ENCODE results near the gene NFKBIA.
"Not testable (repeated sequence)": the region's sequence is repeated elsewhere in the genome, so short reads cannot be mapped to it uniquely, and the experiment has no call there.

NFKBIA gene

DNA sequence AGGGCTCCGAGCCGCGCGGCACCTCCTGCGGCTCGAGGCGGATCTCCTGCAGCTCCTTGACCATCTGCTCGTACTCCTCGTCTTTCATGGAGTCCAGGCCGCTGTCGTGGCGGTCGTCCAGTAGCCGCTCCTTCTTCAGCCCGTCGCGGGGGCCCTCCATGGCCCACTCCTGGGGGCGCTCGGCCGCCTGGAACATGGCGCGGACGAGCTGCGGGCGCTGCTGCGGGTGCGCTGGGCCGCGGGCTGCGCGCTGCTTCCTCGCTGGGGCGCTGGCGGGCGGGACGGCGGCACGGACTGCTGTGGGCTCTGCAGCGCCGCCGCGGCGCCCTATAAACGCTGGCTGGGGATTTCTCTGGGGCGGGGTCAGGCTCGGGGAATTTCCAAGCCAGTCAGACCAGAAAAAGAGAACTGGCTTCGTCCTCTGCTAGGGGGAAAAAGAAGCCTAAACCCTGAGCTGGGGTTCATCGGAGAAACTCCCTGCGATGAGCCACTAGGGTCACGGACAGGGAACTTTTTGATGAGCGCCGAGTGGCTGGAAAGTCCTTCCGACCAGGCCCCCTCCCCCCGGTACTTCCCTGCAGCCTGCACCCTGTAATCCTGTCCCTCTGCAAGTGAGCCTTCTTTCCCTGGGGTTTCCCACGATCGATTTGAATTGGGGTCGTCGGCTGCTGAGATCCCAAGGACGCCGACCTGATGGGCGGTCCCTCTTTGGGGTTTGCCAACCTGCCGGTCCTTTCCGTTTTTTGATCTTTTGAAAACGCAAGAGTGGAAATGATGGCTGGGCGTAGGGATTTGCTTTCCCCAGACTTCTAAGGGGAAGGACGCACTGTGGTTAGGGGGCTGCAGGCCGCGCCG is at the start of gene NFKBIA:
TSS of gene NFKBIA (minus strand) at position 301 of the 855 bp plus-strand sequence. CDS start at position 196, 105 bp downstream.
- peak; percentile 57 for DNase-seq

GRCh38 chr14:35446450-35446849 is 41.9 kb upstream of the NFKBIA start:
- DNase-seq = no peak

DNA sequence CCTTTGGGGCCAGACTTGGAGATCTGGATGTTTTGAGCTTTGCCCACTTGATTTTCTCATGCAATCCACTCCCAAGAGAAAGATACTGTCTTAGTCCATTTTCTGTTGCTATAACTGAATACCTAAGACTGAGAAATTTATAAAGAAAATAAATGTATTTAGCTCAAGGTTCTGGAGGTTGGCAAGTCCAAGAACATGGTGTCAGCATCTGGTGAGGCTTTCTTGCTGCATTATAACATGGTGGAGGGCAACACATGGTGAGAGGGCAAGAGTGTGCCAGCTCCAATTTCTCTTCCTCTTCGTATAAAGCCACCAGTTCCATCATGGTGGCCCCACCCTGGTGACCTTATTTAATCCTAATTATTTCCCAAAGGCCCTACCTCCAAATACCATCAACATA is 39.6 kb upstream of the NFKBIA start:
- DNase-seq = no peak

- DNase-seq = no peak
Observed at GRCh38 chr14:35441160-35441559, 36.6 kb upstream of the NFKBIA start.

DNA sequence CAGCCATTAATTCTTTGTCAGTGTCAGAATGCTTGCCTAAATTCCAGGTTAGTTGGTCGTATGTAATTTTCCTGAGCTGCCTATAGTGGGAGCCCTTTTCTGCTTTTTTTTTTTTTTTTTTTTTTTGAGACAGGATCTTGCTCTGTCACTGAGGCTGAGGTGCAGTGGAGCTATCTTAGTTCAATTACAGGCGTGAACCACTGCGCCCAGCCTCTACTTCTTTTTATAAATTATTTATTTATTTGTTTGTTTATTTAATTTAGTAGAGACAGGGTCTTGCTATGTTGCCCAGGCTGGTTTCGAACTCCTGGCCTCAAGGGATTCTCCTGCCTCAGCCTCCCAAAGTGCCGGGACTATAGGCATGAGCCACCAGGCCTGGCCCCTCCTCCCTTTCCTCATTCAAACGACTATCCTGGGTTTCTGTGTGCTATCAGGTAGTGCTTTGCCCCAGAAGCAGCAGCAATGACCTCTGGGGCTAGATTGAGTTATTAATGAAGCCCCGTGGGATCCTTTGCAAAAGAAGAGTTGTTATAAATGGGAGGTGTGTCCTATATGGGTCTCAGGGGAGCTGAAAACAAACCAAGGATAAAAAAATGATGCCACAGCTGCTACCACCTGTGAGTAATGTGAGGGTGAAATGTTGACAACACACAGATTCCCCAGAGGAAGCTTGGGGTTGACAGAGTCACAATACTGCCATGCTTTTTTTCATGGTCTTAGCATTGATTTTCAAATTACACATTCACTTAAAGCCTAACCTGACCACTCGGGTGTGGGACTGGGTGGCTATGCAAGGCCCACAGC is 34.6 kb upstream of the NFKBIA start:
- DNase-seq = no peak

DNA sequence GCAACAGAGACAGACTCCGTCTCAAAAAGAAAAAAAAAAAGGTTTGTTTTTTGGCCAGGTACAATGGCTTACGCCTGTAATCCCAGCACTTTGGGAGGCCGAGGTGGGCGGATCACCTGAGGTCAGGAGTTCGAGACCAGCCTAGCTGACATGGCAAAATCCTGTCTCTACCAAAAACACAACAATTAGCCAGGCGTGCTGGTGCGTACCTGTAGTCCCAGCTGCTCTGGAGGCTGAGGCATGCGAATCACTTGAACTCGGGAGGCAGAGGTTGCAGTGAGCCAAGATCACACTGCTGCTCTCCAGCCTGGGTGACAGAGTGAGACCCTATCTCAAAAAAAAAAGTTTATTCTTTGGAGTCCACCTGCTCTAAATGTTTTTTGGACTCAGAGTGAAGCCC is 33.9 kb upstream of the NFKBIA start:
- DNase-seq = not testable (repeated sequence)

- no peak for DNase-seq
Observed at GRCh38 chr14:35435177-35435576, 30.6 kb upstream of the NFKBIA start.

- no peak for DNase-seq
Observed at GRCh38 chr14:35433826-35434225, 29.3 kb upstream of the NFKBIA start.

DNA sequence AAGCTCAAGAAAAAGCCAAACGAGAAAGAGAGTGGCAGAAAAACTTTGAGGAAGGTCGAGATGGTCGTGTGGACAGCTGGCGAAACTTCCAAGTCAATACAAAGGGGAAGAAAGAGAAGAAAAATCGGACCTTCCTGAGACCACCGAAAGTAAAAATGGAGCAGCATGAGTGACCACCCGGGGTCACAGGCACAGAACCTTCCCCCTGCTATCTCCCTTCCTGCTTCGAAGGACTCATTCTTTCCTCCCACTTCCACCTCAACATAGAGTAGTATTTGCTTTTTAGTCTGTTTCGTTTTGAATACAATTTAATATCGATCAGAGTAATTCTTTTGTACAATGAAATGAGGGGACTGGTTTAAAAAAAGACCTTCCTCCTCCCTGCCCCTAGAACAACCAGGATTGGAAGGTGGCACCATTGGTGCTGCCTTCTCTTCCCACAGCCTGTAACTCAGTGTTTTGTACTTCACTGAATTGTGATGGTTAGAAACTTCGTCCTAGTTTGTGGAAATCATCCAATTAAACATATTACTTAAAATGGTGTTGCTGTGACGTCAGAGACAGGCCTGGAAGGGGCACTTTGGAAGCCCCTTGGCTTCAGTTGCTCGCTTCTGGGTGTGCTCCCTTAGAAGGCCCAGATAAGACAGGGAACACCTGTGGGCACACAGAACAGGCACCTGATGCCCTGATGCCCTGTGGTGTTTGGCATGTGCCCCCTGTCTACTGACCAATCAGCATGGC is 26.1 kb upstream of the NFKBIA start:
- no peak for DNase-seq

- DNase-seq = no peak
Observed at GRCh38 chr14:35429951-35430350, 25.4 kb upstream of the NFKBIA start.

- DNase-seq = no peak
Observed at GRCh38 chr14:35425850-35426249, 21.3 kb upstream of the NFKBIA start.

GRCh38 chr14:35423621-35424020 is 19.1 kb upstream of the NFKBIA start:
- no peak for DNase-seq

DNA sequence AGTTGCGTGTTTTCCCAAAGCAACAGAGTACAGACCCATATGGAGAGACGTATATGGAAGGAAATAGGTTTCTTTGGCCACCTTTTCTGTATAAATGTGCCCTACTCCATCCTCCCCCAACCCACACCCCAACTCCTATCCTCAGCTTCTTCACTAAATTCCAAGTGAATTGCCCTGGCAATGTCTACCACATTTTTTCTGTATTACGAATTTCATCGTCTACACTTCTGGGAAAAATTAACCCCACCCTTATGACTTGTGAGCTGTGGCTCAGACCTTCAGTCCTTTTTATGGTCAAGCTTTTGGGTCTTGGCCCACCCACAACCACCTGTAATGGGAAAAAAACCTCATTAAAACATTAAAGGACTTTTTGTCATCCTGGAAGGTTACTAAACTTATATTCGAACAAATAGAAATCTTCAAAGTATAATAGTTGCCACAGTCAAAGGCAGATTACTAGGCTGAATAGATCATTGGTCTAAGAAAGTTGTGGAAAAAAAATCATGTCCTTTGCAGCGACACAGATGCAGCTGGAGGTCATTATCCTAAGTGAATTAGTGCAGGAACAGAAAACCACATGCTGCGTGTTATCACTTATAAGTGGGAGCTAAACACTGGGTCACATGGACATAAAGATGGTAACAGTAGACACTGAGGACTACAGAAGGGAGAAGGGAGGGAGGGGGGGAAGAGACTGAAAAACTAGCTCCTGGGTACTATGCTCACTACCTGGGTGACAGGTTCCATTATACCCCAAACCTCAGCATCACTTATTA is 15.7 kb upstream of the NFKBIA start:
- DNase-seq = no peak

DNA sequence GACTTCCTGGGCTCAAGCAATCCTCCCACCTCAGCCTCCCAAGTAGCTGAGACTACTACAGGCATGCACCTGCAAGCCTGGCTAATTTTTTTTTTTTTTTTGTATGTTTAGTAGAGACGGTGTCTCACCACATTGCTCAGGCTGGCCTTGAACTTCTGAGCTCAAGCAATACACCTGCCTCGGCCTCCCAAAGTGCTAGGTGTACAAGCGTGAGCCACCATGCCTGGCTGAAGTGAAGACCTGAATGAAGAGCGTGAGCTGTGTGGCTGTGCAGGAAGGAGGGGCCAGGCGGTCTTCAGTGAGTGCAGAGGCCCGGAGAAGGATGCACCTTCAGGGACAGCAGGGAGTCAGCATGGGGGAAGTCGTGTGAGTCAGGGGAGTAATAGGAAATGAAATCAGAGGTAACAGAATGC is 14.9 kb upstream of the NFKBIA start:
- DNase-seq = no peak

DNA sequence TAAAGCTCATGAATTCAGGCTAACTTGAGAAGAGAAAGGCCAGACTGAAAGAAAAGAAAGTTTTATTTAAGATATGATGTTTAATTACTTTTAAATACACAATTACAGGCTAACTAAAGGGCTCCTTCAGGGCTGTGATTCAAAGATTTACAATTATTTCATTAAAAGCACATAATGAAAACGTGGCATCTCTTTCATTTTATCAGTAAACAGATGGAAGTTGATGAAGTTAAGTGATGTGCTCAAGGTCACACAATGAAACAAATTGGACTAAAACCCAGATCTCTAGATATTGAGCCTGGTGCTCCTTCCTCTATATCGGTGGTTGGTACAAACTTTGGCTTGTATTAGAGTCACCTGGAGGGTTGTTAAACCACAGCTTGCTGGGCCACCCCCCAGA is 13.5 kb upstream of the NFKBIA start:
- DNase-seq = no peak

GRCh38 chr14:35416108-35416750 is 11.7 kb upstream of the NFKBIA start:
- DNase-seq = no peak

GRCh38 chr14:35414365-35414764 is 9.8 kb upstream of the NFKBIA start:
- no peak for DNase-seq

- no peak for DNase-seq
Observed at GRCh38 chr14:35412272-35413056, 7.9 kb upstream of the NFKBIA start.

GRCh38 chr14:35410858-35411257 is 6.3 kb upstream of the NFKBIA start:
- DNase-seq = no peak

DNA sequence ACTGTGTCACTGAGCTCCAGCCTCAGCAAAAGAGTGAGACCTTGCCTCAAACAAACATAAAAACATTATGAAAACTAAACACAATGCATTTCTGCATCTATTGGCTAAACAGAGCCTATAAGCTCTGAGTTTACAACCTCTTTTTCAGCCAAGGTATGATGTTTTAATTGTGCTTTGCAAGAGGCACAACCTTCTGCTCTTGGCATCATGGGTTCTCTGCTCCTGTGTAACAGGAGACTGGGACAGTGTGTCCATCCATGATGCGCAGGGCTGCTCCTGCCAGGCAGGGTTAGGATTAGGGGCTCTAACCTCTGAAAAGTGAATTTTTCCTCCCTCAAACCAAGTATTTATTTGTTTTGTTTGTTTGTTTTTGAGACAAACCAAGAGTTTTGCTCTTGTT is 5.0 kb upstream of the NFKBIA start:
- DNase-seq = no peak

DNA sequence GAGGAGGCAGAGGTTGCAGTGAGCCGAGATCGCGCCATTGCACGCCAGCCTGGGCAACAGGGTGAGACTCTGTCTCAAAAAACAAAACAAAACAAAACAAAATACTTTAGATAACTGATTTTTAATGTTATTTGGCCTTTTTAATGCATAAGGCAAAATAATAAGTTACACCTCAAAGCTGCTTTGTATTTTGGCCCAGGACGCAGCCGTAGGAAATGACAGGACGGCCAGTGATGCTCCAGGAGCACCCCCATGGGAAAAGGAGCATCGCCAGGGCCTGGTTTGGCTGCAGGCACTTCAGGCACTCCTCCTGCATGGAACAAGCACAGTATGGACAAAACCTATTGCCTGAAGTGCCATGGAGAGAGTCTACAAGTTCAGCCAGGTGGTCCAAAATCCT is 3.5 kb upstream of the NFKBIA start:
- DNase-seq = no peak

Data from NCI-H446 treated with DMSO at 0.1 percent for 48 hours (cell line).